Fibroblast of villous mesenchyme (primary cell): ENCODE data around the gene NPHP1. TPM values are rescaled to one million over a fixed set of nuclear protein-coding genes. Genes with fewer than 3 reads are reported as not detected.
A peak's percentile ranks its signal among the peaks of the same experiment; 100 is the strongest.
"Not testable (repeated sequence)": the region's sequence is repeated elsewhere in the genome, so short reads cannot be mapped to it uniquely, and the experiment has no call there.

Experiments
- DNase-seq: peaks from one replicate; pipeline ENCODE4 v3.0.0-alpha.2; 2010; ENCODE audit warnings: low read depth
- H3K4me3 ChIP-seq: 2 replicates; pipeline ENCODE4 v1.5.1; 2011; ENCODE audit warnings: low read depth, mild to moderate bottlenecking, low read length
- CTCF ChIP-seq: IDR thresholded peaks from 2 replicates; pipeline ENCODE4 v1.5.1; 2012; ENCODE audit warnings: low read depth, mild to moderate bottlenecking, low read length; ENCODE audit not compliant: insufficient read depth
- total RNA-seq: library from RNA; depleted of rRNA; stranded (reverse); fragments of >200 nt; gene quantifications from 2 replicates; pipeline ENCODE4 v1.2.3, GENCODE V29; 2012

The NPHP1 gene
- 4.3 and 4.8 TPM in 2 replicates for total RNA-seq

- no peak for TF ChIP-seq CTCF
- peak; percentile 84 for DNase-seq
- H3K4me3 ChIP-seq: peak within 1 kb of the TSS; percentile 92
Observed at GRCh38 chr2:110204408-110205385, at the start of gene NPHP1. Gene NPHP1 (minus strand): TSS chr2:110205013. CDS start chr2:110204968, 45 bp downstream.

GRCh38 chr2:110248081-110248795 is 43.4 kb upstream of the NPHP1 start:
- not testable (repeated sequence) for H3K4me3 ChIP-seq, DNase-seq

- H3K4me3 ChIP-seq: not testable (repeated sequence)
Observed at GRCh38 chr2:110245488-110246435, 40.9 kb upstream of the NPHP1 start.

GRCh38 chr2:110243283-110243682 is 38.5 kb upstream of the NPHP1 start:
- H3K4me3 ChIP-seq, DNase-seq: not testable (repeated sequence)

More at GRCh38 chr2:110245488-110246435, 40.9 kb upstream of the NPHP1 start:
- DNase-seq: not testable (repeated sequence)

- not testable (repeated sequence) for DNase-seq, H3K4me3 ChIP-seq
Observed at GRCh38 chr2:110234514-110234913, 29.7 kb upstream of the NPHP1 start.

GRCh38 chr2:110229886-110230285 is 25.1 kb upstream of the NPHP1 start:
- not testable (repeated sequence) for H3K4me3 ChIP-seq, DNase-seq

GRCh38 chr2:110222626-110223025 is 17.8 kb upstream of the NPHP1 start:
- not testable (repeated sequence) for DNase-seq, H3K4me3 ChIP-seq

GRCh38 chr2:110221938-110222337 is 17.1 kb upstream of the NPHP1 start:
- no peak for DNase-seq
- H3K4me3 ChIP-seq: no peak overlapping the region
- no peak for TF ChIP-seq CTCF

GRCh38 chr2:110220190-110220564 is 15.4 kb upstream of the NPHP1 start:
- TF ChIP-seq CTCF: no peak
- no peak for DNase-seq
- H3K4me3 ChIP-seq: no peak overlapping the region
